HepG2 (cell line): ENCODE measurements around the gene ZNF17. TPM values are rescaled to one million over a fixed set of nuclear protein-coding genes. Genes with fewer than 3 reads are reported as not detected.

Experiments used
- FOXP1 ChIP-seq, 2 experiments: fragments of 450-650 bp in 1 of 2; IDR thresholded peaks; 2 replicates each; pipeline ENCODE4 v1.6.1; 2017 to 2018; ENCODE audit warnings: antibody characterized with exemption in 1 of 2
- GFI1 ChIP-seq: sonication (generic); formaldehyde crosslinking; IDR thresholded peaks from 2 replicates; pipeline ENCODE4 v1.5.0; 2020; ENCODE audit warnings: missing genetic modification reagents, mild to moderate bottlenecking, borderline replicate concordance
- KMT2B ChIP-seq: IDR thresholded peaks from 2 replicates; pipeline ENCODE4 v1.6.1; 2016; ENCODE audit warnings: missing genetic modification reagents, missing compliant biosample characterization
- LCORL ChIP-seq, 2 experiments: fragments of 450-650 bp in 1 of 2; sonication (generic) in 1 of 2; formaldehyde crosslinking in 1 of 2; IDR thresholded peaks; 2 replicates each; pipeline versions ENCODE4 v1.5.0 to v1.6.1; 2017 to 2020; ENCODE audit warnings: antibody characterized with exemption in 1 of 2, missing genetic modification reagents in 1 of 2
- REXO4 ChIP-seq: sonication (generic); formaldehyde crosslinking; IDR thresholded peaks from 2 replicates; pipeline ENCODE4 v1.8.0; 2022; ENCODE audit warnings: missing genetic modification reagents, mild to moderate bottlenecking, borderline replicate concordance
- ZNF205 ChIP-seq: IDR thresholded peaks from 2 replicates; pipeline ENCODE4 v1.6.1; 2018; ENCODE audit warnings: missing biosample characterization, missing genetic modification reagents
- ZNF337 ChIP-seq: sonication (generic); formaldehyde crosslinking; IDR thresholded peaks from 2 replicates; pipeline ENCODE4 v1.5.1; 2020; ENCODE audit warnings: missing genetic modification reagents, low read depth, mild to moderate bottlenecking, borderline replicate concordance
- ZNF75D ChIP-seq: sonication (generic); formaldehyde crosslinking; IDR thresholded peaks from 2 replicates; pipeline ENCODE4 v1.8.1; 2023; ENCODE audit warnings: missing genetic modification reagents, mild to moderate bottlenecking, borderline replicate concordance
- polyA plus RNA-seq, 8 experiments: library from polyadenylated mRNA; depleted of rRNA in 3 of 8; stranded (reverse) in 7 of 8; unstranded in 1 of 8; fragments of >200 nt; fragmentation: Illumina TruSeq in 4 of 8; extraction: Trizol in 4 of 8; gene quantifications; 2 replicates each; pipeline versions ENCODE4 v1.2.1 to v1.2.3, GENCODE V29; 2011 to 2016; ENCODE audit warnings: low read depth in 4 of 8, missing spikeins in 1 of 8, mixed read lengths in 1 of 8; ENCODE audit not compliant: insufficient read depth in 1 of 8
- total RNA-seq, 5 experiments: library from RNA; depleted of rRNA; stranded (reverse); fragments of >200 nt; fragmentation: Illumina TruSeq; extraction: Trizol; gene quantifications; 2 replicates each; pipeline ENCODE4 v1.2.3, GENCODE V29; 2016; ENCODE audit warnings: low read depth in 1 of 5
- TF ChIP-seq, protein P1 (sequence below): sonication (generic); formaldehyde crosslinking; IDR thresholded peaks from 2 replicates; pipeline ENCODE4 v1.4.0; 2020; ENCODE audit warnings: missing genetic modification reagents, mild to moderate bottlenecking, borderline replicate concordance
- TF ChIP-seq, protein P2 (sequence below): IDR thresholded peaks from 2 replicates; pipeline ENCODE4 v1.4.0; 2020; ENCODE audit warnings: mild to moderate bottlenecking, missing genetic modification reagents
- TF ChIP-seq, protein P3 (sequence below): sonication (generic); formaldehyde crosslinking; IDR thresholded peaks from 2 replicates; pipeline ENCODE4 v1.4.0; 2020; ENCODE audit warnings: mild to moderate bottlenecking, missing genetic modification reagents
- TF ChIP-seq, protein P4 (sequence below): sonication (generic); formaldehyde crosslinking; conservative IDR thresholded peaks from 2 replicates; pipeline ENCODE4 v1.4.0; 2020; ENCODE audit warnings: missing genetic modification reagents

Gene ZNF17
- total and polyA plus RNA-seq, 2 of the 13 experiments (the other 11 are each of a cell fraction or from before 2014, with no cell fraction given), result 3.7 to 10.1 TPM

DNA sequence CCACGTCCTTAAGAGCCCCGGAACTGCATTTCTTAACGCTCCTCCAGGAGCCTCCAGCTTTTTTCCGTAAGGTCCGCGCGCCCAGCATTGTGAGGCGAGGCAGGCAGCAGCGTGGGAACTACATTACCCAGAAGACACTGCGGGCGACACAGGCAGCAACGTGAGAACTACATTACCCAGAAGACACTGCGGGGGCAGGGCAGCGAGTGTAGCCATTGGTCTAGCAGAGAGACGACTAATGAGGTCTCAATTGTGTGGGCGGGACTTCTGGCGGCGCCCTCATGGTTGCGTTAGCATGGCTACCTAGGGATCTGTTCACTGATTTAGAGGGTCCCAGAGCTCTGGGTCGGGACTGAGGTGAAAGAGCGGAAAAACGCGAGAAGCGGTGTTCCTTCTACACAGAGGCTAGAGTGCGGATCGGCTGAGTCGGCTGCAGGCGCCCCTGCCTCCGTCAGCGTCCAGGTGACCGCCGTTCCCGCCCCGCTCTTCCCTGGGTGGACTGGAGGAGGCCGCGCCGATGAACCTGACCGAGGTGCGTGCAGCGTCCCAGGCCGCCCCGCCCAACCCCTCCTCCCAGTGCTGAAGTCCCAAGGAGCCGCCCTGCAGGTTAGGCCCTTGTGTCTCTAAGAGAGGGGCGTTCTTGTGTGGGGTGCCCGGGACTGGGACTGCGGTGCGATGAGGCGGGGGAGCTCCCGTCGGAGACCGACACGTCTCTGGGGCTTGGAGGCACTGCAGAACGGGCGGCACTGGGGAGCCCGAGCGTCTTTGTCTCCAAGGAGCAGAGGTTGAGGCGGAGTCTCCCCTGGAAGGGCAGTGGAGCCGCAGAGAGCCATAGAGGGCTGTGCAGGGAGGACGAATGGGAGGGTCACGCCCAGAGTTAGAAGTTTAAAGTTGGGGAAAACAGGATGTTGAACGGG is 24.4 kb downstream of the ZNF17 start, which contains the start of gene ZNF749 (continued):
- no peak for TF ChIP-seq GFI1
- peak; percentile 84 for TF ChIP-seq KMT2B (CRISPR knock-in tag)
- no peak for TF ChIP-seq ZNF337
- TF ChIP-seq, protein P1, sequence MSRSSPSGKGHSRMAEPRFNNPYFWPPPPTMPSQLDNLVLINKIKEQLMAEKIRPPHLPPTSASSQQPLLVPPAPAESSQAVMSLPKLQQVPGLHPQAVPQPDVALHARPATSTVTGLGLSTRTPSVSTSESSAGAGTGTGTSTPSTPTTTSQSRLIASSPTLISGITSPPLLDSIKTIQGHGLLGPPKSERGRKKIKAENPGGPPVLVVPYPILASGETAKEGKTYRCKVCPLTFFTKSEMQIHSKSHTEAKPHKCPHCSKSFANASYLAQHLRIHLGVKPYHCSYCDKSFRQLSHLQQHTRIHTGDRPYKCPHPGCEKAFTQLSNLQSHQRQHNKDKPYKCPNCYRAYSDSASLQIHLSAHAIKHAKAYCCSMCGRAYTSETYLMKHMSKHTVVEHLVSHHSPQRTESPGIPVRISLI (CRISPR knock-in tag), result peak; percentile 65; the same call in 1 of the 2 replicates
- TF ChIP-seq, protein P2, sequence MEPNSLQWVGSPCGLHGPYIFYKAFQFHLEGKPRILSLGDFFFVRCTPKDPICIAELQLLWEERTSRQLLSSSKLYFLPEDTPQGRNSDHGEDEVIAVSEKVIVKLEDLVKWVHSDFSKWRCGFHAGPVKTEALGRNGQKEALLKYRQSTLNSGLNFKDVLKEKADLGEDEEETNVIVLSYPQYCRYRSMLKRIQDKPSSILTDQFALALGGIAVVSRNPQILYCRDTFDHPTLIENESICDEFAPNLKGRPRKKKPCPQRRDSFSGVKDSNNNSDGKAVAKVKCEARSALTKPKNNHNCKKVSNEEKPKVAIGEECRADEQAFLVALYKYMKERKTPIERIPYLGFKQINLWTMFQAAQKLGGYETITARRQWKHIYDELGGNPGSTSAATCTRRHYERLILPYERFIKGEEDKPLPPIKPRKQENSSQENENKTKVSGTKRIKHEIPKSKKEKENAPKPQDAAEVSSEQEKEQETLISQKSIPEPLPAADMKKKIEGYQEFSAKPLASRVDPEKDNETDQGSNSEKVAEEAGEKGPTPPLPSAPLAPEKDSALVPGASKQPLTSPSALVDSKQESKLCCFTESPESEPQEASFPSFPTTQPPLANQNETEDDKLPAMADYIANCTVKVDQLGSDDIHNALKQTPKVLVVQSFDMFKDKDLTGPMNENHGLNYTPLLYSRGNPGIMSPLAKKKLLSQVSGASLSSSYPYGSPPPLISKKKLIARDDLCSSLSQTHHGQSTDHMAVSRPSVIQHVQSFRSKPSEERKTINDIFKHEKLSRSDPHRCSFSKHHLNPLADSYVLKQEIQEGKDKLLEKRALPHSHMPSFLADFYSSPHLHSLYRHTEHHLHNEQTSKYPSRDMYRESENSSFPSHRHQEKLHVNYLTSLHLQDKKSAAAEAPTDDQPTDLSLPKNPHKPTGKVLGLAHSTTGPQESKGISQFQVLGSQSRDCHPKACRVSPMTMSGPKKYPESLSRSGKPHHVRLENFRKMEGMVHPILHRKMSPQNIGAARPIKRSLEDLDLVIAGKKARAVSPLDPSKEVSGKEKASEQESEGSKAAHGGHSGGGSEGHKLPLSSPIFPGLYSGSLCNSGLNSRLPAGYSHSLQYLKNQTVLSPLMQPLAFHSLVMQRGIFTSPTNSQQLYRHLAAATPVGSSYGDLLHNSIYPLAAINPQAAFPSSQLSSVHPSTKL (CRISPR knock-in tag), result 0 out of 2 replicates have a peak, but pooled peaks have one; percentile 8
- TF ChIP-seq LCORL (IDR thresholded peaks at IDR 0.05), result no peak
- TF ChIP-seq LCORL (CRISPR knock-in tag; IDR thresholded peaks at IDR 0.05), result no peak
- TF ChIP-seq ZNF75D, result no peak
- no peak; the same call in 1 of the 2 replicates for TF ChIP-seq ZNF205
- no peak for TF ChIP-seq FOXP1 (IDR thresholded peaks at IDR 0.05)
- TF ChIP-seq FOXP1 (CRISPR knock-in tag; IDR thresholded peaks at IDR 0.05), result peak; percentile 8; the same call in 1 of the 2 replicates
- TF ChIP-seq, protein P3, sequence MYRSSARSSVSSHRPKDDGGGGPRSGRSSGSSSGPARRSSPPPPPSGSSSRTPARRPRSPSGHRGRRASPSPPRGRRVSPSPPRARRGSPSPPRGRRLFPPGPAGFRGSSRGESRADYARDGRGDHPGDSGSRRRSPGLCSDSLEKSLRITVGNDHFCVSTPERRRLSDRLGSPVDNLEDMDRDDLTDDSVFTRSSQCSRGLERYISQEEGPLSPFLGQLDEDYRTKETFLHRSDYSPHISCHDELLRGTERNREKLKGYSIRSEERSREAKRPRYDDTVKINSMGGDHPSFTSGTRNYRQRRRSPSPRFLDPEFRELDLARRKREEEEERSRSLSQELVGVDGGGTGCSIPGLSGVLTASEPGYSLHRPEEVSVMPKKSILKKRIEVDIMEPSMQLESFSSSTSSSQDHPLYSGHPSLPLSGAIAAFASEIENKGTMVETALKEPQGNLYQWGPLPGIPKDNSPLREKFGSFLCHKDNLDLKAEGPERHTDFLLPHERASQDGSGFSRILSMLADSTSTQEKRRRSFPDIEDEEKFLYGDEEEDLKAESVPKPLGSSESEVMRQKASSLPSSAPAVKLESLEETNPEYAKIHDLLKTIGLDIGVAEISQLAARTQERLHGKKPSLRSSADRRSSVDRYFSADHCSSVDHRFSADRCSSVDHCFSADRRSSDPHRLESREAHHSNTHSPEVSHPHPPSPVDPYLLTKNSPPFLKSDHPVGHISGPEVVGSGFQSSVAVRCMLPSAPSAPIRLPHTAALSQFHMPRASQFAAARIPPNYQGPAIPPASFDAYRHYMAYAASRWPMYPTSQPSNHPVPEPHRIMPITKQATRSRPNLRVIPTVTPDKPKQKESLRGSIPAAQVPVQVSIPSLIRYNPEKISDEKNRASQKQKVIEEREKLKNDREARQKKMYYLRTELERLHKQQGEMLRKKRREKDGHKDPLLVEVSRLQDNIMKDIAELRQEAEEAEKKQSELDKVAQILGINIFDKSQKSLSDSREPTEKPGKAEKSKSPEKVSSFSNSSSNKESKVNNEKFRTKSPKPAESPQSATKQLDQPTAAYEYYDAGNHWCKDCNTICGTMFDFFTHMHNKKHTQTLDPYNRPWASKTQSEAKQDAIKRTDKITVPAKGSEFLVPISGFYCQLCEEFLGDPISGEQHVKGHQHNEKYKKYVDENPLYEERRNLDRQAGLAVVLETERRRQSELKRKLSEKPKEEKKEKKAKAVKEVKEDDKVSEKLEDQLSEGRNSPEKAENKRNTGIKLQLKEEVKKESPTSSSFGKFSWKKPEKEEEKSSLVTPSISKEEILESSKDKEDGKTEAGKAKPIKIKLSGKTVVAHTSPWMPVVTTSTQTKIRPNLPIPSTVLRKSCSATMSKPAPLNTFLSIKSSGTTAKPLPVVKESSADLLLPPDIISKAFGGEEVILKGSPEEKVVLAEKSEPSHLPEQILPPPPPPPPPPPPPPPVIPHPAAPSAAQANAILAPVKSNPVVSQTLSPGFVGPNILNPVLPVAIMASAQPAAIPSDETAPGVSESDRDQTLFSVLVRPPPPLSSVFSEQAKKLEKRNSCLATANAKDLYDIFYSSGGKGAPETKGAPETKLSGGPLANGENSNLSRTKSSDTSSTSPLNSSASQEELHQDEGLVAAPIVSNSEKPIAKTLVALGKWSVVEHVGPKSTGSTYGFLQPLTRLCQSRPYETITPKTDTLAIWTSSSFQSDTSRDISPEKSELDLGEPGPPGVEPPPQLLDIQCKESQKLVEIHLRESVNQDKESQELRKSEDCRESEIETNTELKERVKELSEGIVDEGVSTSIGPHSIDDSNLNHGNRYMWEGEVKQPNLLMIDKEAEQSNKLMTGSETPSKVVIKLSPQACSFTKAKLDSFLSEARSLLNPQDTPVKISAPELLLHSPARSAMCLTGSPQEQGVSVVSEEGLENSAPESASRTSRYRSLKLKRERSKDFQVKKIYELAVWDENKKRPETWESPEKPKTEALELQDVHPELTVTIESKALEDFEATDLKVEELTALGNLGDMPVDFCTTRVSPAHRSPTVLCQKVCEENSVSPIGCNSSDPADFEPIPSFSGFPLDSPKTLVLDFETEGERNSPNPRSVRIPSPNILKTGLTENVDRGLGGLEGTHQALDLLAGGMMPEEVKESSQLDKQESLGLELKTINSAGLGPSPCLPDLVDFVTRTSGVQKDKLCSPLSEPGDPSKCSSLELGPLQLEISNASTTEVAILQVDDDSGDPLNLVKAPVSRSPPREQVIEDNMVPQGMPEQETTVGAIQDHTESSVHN (CRISPR knock-in tag), result 0 out of 2 replicates have a peak, but pooled peaks have one; percentile 59
- TF ChIP-seq, protein P4, sequence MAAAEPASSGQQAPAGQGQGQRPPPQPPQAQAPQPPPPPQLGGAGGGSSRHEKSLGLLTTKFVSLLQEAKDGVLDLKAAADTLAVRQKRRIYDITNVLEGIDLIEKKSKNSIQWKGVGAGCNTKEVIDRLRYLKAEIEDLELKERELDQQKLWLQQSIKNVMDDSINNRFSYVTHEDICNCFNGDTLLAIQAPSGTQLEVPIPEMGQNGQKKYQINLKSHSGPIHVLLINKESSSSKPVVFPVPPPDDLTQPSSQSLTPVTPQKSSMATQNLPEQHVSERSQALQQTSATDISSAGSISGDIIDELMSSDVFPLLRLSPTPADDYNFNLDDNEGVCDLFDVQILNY (CRISPR knock-in tag), result no peak; the same call in 1 of the 2 replicates
- no peak for TF ChIP-seq REXO4
